CD4-positive, alpha-beta T cell treated with Interleukin-12 subunit alpha and Interleukin-12 subunit beta, for 1 hour (primary cell): ENCODE results near the gene QPCT.
"Not testable (repeated sequence)": the region's sequence is repeated elsewhere in the genome, so short reads cannot be mapped to it uniquely, and the experiment has no call there.

ENCODE experiments used
- DNase-seq: peaks from one replicate; pipeline ENCODE4 v3.0.0-alpha.2; 2020

Gene QPCT

DNA sequence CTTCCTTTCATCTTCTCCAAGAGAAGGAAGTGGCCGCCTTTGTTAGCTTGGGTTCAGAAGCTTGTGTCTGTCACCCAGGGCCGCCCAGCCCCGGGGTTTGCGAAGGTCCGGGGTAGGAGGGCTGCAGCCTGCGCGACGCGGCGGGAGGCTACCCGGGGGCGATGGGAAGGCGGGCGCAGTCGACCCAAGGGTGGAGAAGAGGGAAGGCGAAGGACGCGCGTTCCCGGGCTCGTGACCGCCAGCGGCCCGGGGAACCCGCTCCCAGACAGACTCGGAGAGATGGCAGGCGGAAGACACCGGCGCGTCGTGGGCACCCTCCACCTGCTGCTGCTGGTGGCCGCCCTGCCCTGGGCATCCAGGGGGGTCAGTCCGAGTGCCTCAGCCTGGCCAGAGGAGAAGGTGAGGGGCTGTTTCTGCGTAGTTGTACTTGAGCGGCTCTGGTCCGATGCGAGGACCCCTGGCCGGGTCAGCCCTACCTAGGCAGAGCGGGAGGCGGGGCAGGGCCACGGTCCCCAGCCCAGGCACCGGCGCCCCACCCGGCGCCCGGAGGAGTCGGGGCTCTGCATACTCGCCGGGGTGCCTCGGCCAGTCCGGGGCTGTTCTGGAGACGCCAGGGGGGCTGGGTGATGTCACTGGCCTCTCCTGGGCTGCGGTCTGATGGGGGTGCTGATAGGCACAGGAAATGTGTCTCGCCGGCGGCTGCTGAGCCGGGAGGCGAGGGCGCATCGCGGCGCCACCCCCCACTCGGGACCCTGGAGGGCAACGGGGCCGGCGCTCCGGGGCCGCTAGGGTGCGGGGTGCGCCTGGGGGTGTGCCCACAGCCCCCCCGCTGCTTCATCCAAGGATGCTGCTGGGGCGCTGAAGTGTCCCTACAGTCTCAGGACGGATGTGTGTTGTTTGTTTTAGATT is at the start of gene QPCT:
Gene QPCT (plus strand): TSS at position 178 of the 909 bp plus-strand sequence. CDS start 102 bp downstream, at position 280.
- DNase-seq = peak; percentile 81

DNA sequence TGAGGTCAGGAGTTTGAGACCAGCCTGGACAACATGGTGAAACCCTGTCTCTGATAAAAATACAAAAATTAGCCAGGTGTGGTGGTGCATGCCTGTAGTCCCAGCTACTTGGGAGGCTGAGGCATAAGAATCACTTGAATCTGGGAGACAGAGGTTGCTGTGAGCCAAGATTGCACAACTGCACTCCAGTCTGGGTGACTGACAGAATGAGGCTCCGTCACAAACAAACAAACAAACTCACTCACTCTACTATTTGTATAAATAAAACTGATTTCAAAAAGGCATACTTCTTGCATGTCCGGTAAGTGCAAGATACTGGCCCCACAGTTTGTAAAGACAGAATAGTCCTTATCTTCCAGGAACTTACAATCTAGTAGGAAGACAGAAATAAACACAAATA is 49.6 kb upstream of the QPCT start:
- not testable (repeated sequence) for DNase-seq

DNA sequence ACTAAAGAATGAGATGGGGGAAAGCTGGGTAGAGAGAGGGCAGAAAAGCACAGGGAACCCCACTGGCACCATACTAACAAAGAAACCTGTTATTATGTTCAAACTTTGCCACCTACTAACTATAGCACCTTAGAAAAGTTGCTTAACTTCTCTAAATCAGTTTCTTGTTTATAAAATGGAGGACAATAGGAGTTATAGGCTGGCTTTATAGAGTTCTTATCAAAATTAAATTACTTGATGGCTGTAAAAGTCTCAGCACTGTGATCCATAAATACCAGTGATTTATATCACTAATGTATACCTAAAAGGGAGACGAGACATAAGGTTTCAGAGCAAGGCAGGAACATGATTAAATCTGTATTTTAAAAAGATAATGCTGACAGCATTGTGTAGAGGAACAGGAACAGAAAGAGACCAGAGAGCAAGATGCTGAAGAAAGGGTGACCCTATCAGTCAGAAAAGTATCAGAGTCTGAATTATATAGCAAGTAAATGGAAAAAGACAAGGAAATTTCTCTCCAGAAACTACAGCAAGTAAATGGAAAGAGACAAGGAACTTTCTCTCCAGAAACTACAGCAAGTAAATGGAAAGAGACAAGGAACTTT is 48.9 kb upstream of the QPCT start:
- no peak for DNase-seq

DNA sequence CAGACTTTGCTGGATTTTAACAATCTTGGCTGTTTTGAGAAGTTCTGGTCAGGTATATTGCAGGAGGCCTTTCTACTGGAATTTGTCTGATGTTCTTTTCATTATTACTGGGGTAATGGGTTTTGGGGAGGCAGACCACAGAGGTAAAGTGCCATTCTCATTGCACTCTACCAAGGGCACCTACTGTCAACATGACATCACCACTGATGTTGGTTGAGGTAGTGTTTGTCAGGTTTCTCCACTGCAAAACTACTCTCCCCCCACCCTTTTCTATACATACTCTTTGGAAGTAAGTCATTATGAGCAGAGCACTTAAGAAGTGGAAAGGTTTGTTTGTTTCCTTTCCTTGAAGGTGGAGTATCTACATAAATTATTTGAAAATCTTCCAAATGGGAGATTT is 46.8 kb upstream of the QPCT start:
- DNase-seq = no peak

DNA sequence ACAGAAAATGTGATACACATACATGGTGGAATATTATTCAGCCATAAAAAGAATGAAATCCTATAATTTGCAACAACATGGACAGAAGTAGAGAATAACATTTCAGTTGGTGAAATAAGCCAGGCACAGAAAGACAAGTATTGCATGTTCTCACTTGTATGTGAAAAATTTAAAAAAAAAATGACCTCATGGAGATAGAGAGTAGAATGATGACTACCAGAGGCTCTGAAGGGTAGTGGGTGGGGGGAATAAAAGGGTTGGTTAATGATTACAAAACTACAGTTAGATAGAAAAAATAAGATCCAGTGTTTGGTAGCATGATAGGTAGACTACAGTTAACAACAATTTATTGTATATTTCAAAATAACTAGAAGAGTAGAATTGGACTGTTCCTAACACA is 44.3 kb upstream of the QPCT start:
- DNase-seq = no peak

DNA sequence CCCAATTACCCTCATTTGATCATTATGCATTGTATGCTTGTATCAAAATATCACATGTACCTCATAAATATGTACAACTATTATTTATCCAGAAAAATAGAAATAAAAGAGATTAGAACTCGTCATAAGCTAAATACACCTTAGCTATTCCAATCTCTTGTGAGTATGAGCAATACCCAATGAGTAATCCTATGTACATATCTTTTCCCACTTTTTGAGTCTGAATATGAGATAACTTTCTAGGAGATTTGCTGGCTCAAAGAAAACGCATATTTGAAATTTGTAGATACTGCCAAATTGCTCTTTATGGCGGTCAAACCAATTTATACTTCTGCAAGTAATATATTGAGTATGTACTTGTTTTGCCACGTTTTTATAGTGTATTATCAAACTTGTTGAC is 43.9 kb upstream of the QPCT start:
- DNase-seq = no peak

DNA sequence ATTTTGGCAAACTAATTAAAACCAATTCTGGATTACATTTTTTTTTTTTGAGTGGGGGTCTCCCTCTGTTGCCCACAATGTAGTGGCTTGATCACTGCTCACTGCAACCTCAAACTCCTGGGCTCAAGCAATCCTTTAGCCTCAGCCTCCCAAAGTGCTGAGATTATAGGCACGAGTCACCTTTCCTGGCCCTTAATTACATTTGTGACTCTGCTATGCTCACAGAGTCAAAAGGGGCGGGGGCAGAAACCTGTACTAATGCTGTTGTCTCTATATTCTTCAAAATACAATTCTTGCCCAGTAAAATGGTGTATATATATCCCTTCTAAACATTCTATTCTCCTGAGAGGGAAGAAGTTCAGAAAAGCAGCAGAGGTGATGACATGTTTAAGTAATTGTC is 43.0 kb upstream of the QPCT start:
- no peak for DNase-seq

DNA sequence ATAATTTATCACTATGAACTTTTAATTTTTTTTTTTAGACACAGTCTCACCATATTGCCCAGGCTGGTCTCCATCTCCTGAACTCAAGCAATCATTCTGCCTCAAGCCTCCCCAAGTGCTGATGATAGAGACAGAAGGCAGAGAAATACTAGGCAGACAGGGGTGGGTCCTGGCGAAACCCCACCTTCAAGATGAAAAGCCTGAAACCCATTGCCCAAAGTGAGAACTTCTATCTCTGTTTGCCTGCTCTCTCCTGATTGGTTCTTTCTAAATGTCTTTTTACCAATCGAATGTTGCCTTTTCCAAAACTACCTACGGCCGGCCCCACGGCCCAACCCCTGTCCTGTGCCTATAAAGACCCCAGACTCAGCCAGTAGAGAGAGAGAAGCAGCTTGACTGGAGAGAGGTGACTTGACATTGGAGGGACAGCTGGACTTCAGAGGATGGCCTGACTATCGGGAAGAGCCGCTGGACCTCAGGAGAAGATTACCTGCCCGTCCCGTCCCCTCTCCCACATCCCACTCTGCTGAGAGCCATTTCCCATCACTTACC is 41.7 kb upstream of the QPCT start:
- DNase-seq = no peak

DNA sequence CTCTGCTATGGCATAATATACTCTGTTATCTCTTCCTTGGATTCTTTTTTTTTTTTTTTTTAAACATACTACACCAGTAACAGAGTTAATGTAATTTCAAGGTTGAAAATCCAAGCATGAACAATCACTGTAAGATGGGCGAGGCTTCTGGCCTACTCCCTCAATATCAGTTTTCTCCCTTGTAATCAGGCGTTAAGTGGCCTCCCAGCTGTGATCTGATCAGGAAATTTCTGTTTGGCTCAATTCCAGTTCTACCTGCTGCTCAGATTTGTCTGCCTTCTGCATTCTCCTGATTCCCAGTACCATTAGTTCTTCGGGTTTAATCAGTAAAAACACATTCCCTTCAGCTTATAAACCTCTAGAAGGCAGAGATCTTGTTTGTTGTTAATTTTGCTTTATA is 38.4 kb upstream of the QPCT start:
- no peak for DNase-seq

DNA sequence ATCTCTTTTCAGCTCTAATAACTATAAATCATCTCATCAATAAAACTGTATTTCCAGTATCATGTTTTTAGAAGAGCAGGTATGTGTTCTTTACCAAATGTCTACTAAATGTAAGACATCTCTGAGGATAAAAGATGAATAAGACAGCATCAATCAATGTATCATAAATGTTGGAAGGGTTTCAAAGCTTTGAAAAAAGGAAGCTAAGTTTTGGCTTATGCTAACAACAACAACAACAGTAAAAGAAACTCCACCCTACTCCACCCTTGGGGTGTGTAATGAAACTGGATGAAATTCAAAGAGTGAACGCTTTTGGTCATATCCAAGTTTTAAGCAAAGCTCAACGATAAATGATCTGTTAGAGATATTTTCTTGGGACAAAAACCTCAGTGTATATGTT is 36.9 kb upstream of the QPCT start:
- DNase-seq = no peak

DNA sequence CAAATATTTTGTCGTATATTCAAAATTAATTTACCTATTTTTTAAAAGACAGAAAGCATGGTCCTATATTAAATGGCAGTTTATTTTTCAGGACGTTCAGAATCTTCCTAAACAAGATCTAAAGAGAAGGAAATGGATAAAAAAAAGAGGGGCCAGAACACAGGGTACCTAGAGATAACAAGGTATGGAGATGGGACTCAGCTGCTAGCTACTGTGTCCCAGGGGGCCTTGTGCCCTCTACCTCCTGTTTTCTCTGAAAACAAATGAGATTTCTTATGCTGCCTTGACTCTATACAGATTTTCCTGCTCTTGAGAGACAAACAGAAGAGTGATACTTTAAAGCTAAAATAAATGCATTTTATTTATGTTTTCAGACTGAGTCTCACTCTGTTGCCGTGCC is 29.1 kb upstream of the QPCT start:
- no peak for DNase-seq

DNA sequence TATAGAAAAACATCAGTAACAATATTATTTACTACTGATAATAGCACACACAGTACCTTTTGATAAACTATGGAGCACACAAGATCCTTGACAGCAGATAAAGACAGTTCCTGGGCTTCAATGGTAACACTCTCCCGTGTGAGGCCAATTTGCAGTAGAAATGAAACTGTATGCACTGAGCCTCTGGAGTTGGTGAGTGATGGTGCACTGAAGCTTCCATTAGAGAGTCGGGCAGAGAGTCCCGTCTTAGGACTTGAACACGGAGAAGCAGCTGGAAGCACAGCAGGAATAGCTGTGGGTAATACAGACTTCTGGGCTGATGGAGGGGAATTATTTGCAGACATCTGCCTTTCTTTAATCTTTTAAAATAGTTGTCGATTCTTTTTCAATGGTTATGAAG is 28.2 kb upstream of the QPCT start:
- no peak for DNase-seq

DNA sequence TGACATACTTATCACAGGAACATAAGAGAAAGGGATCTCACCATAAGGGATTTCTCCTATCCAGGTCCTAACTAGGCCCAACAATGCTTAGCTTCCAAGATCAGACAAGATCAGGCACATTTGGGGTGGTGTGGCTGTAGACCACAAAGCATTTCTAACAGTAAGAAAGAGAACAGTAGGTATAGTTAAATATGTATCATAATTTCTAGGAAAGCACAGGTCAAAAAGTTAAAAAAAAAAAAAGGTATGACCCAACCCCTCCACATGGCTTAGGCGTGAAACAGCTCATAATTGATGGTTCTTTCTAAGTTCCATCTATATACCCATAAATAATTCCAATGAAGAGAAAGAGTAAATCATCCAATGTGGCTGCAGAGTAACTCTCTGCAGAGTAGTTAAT is 26.7 kb upstream of the QPCT start:
- no peak for DNase-seq

DNA sequence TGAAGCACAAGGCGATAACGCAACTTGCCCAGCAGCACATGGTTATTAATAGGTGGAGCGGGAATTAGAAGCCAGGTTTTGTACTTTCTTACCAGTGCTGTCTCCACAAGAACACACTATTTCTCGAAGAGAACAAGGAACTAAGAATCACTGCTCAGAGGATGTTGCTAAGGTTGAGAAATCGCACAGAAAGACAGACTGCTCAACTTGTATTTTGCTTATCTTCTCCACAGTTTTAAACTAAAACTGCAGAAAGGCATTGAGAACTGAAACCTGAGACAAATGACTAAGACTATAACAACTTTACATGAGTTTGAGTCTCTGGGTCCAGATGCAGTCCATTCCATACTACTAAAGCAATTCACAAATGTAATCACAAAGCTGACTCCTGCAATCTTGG is 26.0 kb upstream of the QPCT start:
- DNase-seq = no peak

DNA sequence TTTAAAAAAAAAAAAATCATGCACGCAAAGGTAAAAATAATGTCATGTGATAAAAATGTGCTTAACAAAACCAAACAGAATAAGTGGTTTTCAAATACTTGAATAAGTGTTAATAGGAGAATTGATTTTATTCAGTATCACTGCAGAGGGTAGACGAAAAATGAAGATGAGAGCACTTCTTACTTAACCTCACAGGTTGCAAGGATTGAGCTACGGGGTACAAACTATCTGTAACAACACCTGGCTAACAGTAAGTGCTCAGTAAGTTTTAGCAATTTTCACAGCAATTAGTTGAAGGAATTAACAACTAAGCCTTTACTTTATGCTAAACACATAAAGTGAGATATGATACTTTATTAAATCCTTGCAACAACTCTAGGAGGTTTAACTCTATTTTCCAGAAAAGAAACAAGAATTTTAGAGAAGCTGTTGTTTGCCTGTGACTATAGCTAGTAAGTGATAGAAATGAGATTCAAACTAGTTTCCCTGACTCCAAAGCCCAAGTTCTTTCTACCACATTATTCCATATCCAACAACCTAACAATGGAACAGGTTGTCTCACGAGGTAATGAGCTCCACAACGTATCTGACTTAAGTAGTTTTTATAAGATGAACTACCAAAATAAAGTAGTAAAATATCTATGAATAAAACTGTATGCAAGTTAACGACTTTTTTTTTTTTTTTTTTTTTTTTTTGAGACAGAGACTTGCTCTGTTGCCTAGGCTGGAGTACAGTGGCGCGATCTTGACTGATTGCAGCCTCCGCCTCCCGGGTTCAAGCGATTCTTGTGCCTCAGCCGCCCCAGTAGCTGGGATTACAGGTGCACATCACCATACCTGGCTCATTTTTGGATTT is 24.4 kb upstream of the QPCT start:
- no peak for DNase-seq

DNA sequence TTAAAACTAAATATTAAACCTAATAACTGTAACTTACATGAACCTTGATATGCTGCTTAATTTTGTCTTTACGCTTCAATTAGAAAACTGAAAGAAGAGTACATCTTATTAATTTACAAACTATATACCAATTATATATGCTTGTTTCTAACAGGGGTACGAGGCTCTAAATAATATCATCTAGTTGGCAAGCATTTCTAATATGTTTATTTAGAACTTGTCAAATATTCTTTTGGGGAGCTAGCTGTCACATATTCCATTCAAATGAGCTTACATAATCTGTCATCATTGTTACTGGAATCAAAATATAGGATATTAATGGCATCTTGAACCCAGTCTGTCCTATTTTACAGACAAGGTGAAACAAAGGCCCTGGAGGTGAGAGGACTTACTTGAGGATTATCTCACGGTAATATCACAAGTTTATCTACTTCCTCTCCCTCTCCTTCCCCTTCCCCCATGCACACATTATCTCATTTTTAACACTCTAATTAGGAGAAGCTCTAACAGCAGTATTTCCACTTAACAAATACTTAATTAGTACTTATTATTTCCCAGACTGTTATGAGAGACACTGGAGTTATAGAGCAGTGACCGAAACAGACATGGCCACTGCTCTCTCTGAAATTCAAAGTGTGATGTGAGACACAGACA is 23.3 kb upstream of the QPCT start:
- DNase-seq = no peak

DNA sequence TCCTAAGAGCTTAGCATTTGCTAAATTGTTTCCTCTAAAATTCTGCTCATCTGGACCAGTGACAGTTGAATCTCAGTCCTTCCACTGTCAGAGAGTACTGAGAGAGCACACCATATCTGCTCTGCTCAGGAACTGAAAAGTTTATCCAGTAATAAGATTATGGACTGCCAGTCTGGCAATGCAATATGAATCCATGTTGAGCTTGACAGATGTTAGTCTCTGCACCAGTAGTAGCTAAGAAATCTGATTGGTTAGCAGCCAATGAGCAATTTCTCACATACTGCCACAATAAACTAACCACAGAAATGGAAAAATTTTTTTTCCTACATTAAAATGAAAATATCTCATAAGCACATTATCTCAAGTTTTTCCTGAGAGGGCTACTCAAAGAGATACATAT is 22.1 kb upstream of the QPCT start:
- no peak for DNase-seq

DNA sequence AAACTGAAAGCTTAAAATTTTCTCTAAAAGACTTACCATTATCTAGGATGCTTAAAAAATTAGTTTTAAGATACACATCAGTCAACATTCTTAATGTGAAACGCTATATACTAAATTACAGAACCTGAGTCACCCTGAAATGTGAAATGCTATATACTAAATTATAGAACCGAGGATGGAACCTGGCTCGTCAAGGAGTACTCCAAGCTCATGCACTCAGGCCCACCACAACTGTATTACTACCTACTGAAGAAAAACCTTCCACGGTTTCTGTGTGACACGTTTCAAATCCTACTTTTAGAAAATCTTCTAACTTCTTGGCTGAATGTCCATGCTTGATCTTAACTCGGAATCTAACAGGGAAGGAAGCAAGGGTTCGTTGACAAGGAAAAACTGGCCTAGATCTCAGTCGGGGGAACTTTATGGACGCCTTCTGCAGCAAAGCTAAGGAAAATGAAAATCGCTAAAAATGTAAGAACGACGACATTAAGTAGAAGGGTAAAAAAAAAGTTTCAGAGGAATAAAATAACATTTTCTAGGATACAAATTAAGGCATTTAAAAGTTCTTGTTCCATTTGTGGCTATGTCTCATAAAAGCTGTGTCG is 21.2 kb upstream of the QPCT start:
- DNase-seq = no peak

DNA sequence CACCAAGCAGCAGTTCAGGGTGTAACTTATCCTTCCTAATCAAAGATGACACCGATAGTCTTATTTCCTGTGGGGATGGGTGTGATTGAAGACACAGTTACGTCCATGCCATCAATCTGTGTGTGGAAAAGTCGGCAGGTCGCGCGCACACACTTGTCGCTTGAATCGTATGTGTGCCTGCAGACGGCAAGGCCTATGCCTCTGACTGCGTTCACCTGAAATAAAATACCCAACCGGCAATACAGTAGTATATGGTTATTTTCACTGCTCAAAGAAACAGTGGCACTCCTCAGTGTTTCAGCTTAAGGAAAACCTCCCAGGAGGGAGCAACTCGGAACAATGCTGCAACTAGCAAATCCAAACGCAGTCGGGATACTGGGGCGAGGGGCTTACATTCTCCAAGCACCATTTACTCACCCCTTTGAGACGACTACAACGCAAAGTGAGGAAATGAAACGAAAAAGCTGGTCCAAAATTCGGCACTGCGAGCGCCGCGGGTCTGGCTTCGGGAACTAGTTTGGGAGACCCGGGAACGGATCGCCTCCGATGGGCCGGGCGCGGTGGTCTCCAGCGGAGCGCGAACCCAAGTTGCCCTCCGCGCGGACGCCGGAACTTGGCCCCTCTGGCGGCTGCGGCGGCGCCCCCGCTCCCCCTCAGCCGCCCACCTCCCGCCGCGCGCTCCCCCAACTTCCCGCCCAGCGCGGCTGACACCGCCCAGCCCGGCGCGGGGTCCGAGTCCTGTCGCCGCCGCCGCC is 20.5 kb upstream of the QPCT start:
- DNase-seq = peak; percentile 61

DNA sequence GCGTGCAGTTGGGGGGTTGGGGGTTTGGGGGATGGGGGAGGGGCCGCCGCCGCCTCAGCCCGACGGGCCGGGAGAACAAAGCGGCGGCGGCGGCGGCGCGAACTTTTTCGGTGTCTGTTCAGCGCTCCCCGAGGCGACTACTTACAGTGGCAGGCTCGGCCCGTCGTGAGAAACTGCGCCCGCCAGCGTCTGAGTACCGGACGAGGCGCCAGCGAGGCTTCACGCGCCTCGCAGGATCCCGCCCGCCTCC is 20.0 kb upstream of the QPCT start:
- DNase-seq = peak; percentile 83

DNA sequence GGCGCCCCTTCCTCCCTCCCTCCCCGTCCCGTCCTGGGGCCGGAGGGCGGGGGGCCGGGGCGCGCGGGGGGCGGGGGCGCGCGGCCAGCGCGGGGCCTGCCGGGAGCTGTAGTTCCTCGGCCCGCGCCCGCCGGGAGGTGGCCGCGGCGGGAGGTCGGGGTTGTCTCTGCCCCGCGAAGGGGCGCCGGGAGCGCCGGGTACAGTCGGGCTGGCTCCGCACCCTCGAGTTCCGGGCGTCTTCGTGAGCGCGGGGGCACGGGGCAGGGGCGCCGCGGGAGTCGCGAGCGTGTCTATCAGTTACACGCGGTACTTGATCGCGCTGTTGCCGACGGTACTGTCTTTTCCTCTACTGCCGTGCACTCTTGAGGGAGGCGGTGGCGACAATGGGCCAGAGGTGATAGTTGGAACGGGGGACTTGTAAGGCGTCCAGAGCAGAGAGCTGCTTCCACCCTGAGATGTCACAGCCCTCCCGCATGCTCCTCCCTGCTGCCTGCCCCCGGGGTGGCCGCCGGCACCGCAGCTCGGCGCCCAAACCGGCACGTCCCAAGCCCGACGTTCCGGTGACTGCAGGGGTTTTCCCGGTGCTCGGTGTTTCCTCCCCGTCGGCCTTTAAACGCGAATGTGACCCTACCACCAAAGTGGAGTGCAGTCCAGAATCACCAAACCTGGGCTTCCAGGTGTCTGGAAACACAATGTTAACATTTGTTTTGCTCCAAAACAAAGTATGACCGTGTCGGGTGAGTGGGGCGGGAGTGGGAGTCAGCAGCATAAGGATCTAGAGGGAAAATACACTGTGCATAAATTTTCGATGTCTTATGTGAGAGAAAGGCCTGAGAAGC is 19.4 kb upstream of the QPCT start, which contains the start of gene PRKD3:
Gene PRKD3 (minus strand): TSS at position 48 of the 839 bp plus-strand sequence. CDS start 8,309 bp downstream, outside the sequence.
- DNase-seq = peak; percentile 67
